H1 (cell line): Measurements from ENCODE around the gene FOXI1. TPM values are rescaled to one million over a fixed set of nuclear protein-coding genes. Genes with fewer than 3 reads are reported as not detected.

Experiments
- CTCF ChIA-PET: fragments of 300-600 bp; sonication (Branson Sonifier 250); formaldehyde crosslinking; loops from one replicate; lab custom pipeline; 2021; ENCODE audit not compliant: partially characterized antibody; lab: Charles Lee
- POLR2A ChIA-PET: fragments of 300-600 bp; sonication (Branson Sonifier 250); formaldehyde crosslinking; loops from one replicate; lab custom pipeline; 2021; ENCODE audit warnings: inconsistent platforms; ENCODE audit not compliant: partially characterized antibody; lab: Charles Lee
- DNase-seq, 2 experiments: peaks; one replicate each; pipeline versions ENCODE4 v3.0.0 to v3.0.0-alpha.2; 2010 to 2022; ENCODE audit warnings: low spot score in 2 of 2, low read depth in 1 of 2, mixed read lengths in 1 of 2
- FAIRE-seq: peaks from 2 replicates; lab custom pipeline; 2011; peaks lifted over from hg19 to GRCh38; lab: Jason Lieb, UNC
- H2AFZ ChIP-seq: 2 replicates; pipeline ENCODE4 v1.8.1; 2012; ENCODE audit warnings: low read length, inconsistent platforms
- H2AK5ac ChIP-seq: 2 replicates; pipeline ENCODE4 v1.6.1; 2013; ENCODE audit warnings: low read depth, low read length
- H2BK120ac ChIP-seq: replicated peaks from 2 replicates; pipeline ENCODE3; 2013; ENCODE audit warnings: low read depth, low read length, inconsistent platforms
- H2BK12ac ChIP-seq: 2 replicates; pipeline ENCODE4 v1.6.1; 2013; ENCODE audit warnings: low read depth, low read length
- H2BK15ac ChIP-seq: 2 replicates; pipeline ENCODE4 v1.6.1; 2013; ENCODE audit warnings: low read length
- H2BK20ac ChIP-seq: 2 replicates; pipeline ENCODE4 v1.6.1; 2013; ENCODE audit warnings: low read length
- H2BK5ac ChIP-seq: 2 replicates; pipeline ENCODE4 v1.6.1; 2013; ENCODE audit warnings: low read depth, low read length
- H3K14ac ChIP-seq: 2 replicates; pipeline ENCODE4 v1.6.1; 2013; ENCODE audit warnings: inconsistent platforms; ENCODE audit not compliant: insufficient read length
- H3K18ac ChIP-seq: 2 replicates; pipeline ENCODE4 v1.6.1; 2013; ENCODE audit warnings: low read length; ENCODE audit errors: extremely low read depth
- H3K23ac ChIP-seq: 2 replicates; pipeline ENCODE4 v1.6.1; 2013; ENCODE audit warnings: inconsistent platforms; ENCODE audit not compliant: insufficient read length
- H3K23me2 ChIP-seq: 2 replicates; pipeline ENCODE4 v1.6.1; 2013; ENCODE audit warnings: low read depth, low read length
- H3K27ac ChIP-seq: 2 replicates; pipeline ENCODE4 v1.6.1; 2011; ENCODE audit warnings: low read depth, low read length, inconsistent platforms
- H3K27me3 ChIP-seq, 4 experiments: replicated peaks in 1 of 4; 1 replicate in 1 of 4; 2 replicates in 3 of 4; pipeline versions ENCODE4 v1.6.1 to v1.8.1; 2011 to 2013; ENCODE audit warnings: low read length in 3 of 4, mild to moderate bottlenecking in 3 of 4, inconsistent platforms in 2 of 4, mixed read lengths in 2 of 4, moderate library complexity in 1 of 4; ENCODE audit not compliant: control insufficient read depth in 3 of 4, insufficient read depth in 3 of 4; ENCODE audit errors: extremely low read depth in 1 of 4
- H3K36me3 ChIP-seq, 4 experiments: 2 replicates each; pipeline versions ENCODE4 v1.6.1 to v1.8.1; 2011 to 2013; ENCODE audit warnings: mild to moderate bottlenecking in 4 of 4, low read length in 3 of 4, moderate library complexity in 2 of 4, control low read depth in 1 of 4, inconsistent platforms in 1 of 4; ENCODE audit not compliant: insufficient read depth in 4 of 4, control insufficient read depth in 2 of 4
- H3K4ac ChIP-seq: replicated peaks from 2 replicates; pipeline ENCODE3; 2013; ENCODE audit warnings: low read length, low read depth, mixed read lengths, inconsistent platforms; ENCODE audit not compliant: insufficient read length
- H3K4me1 ChIP-seq, 4 experiments: replicated peaks in 1 of 4; 1 replicate in 1 of 4; 2 replicates in 3 of 4; pipeline versions ENCODE4 v1.6.1 to v1.8.1; 2011 to 2013; ENCODE audit warnings: low read length in 3 of 4, inconsistent platforms in 2 of 4, mixed read lengths in 1 of 4; ENCODE audit not compliant: insufficient read depth in 4 of 4, control insufficient read depth in 3 of 4
- H3K4me2 ChIP-seq, 2 experiments: 2 replicates each; pipeline versions ENCODE4 v1.6.1 to v1.8.1; 2011 to 2013; ENCODE audit warnings: low read depth in 2 of 2, low read length in 2 of 2, control low read depth in 1 of 2, inconsistent platforms in 1 of 2, mild to moderate bottlenecking in 1 of 2; ENCODE audit not compliant: insufficient read depth in 1 of 2
- H3K4me3 ChIP-seq, 4 experiments: fragments of 200-600, 300-600 bp in 1 of 4; sonication (generic), shearing (Covaris generic), sonication (Bioruptor Twin) in 1 of 4; 2 replicates each; pipeline versions ENCODE4 v1.5.1 to v1.8.1; 2011 to 2016; ENCODE audit warnings: low read length in 4 of 4, low read depth in 3 of 4, control low read depth in 2 of 4, inconsistent platforms in 2 of 4, mild to moderate bottlenecking in 2 of 4, mixed read lengths in 1 of 4, moderate library complexity in 1 of 4; ENCODE audit not compliant: insufficient read depth in 2 of 4; ENCODE audit errors: extremely low read depth in 1 of 4
- H3K56ac ChIP-seq: replicated peaks from 2 replicates; pipeline ENCODE3; 2013; ENCODE audit warnings: low read depth, mild to moderate bottlenecking, mixed read lengths, low read length, inconsistent platforms; ENCODE audit not compliant: insufficient read length
- H3K79me1 ChIP-seq: 2 replicates; pipeline ENCODE4 v1.6.1; 2013; ENCODE audit warnings: low read depth, low read length, control low read depth
- H3K79me2 ChIP-seq, 2 experiments: 2 replicates each; pipeline versions ENCODE4 v1.6.1 to v1.8.1; 2012 to 2013; ENCODE audit warnings: low read length in 2 of 2, mild to moderate bottlenecking in 2 of 2, inconsistent platforms in 1 of 2; ENCODE audit not compliant: insufficient read depth in 2 of 2, control insufficient read depth in 1 of 2
- H3K9ac ChIP-seq, 4 experiments: replicated peaks in 1 of 4; 1 replicate in 1 of 4; 2 replicates in 3 of 4; pipeline versions ENCODE4 v1.6.1 to v1.8.1; 2011 to 2013; ENCODE audit warnings: low read depth in 3 of 4, low read length in 3 of 4, control low read depth in 2 of 4, mild to moderate bottlenecking in 2 of 4, moderate library complexity in 2 of 4, inconsistent platforms in 1 of 4; ENCODE audit errors: extremely low read depth in 1 of 4
- H3K9me3 ChIP-seq, 2 experiments: 2 replicates each; pipeline versions ENCODE4 v1.6.1 to v1.8.1; 2012 to 2013; ENCODE audit warnings: mild to moderate bottlenecking in 2 of 2, moderate library complexity in 2 of 2, control low read depth in 1 of 2, inconsistent platforms in 1 of 2, low read depth in 1 of 2, low read length in 1 of 2, mixed read lengths in 1 of 2; ENCODE audit not compliant: insufficient read depth in 2 of 2
- H4K20me1 ChIP-seq, 2 experiments: replicated peaks in 1 of 2; 2 replicates each; pipeline versions ENCODE3 to v1.8.1; 2011 to 2013; ENCODE audit warnings: inconsistent platforms in 2 of 2, low read length in 2 of 2, mild to moderate bottlenecking in 1 of 2; ENCODE audit not compliant: insufficient read depth in 2 of 2, control insufficient read depth in 1 of 2
- H4K5ac ChIP-seq: 2 replicates; pipeline ENCODE4 v1.6.1; 2013; ENCODE audit warnings: low read length, low read depth, mixed read lengths, inconsistent platforms; ENCODE audit not compliant: insufficient read length
- H4K8ac ChIP-seq: 2 replicates; pipeline ENCODE4 v1.8.0; 2013; ENCODE audit warnings: mild to moderate bottlenecking, moderate library complexity, low read length, inconsistent platforms; ENCODE audit not compliant: insufficient read depth; ENCODE audit errors: extremely low read depth
- H4K91ac ChIP-seq: replicated peaks from 2 replicates; pipeline ENCODE3; 2013; ENCODE audit warnings: low read length, mixed read lengths, inconsistent platforms; ENCODE audit not compliant: insufficient read length
- ATF2 ChIP-seq: IDR thresholded peaks from 2 replicates; pipeline ENCODE4 v1.6.1; 2012; ENCODE audit warnings: low read length, inconsistent platforms
- WGBS, 2 experiments: shearing (Covaris generic) in 1 of 2; methylation state at CpG; one replicate each; pipeline versions ENCODE4 v1.1.6 to v1.1.7; 2013 to 2015; ENCODE audit warnings: low lambda C conversion rate in 2 of 2, mixed read lengths in 2 of 2, inconsistent platforms in 1 of 2, low coverage in 1 of 2, missing lambda C conversion rate in 1 of 2; ENCODE audit not compliant: insufficient replicate concordance in 2 of 2, insufficient coverage in 1 of 2, insufficient read length in 1 of 2; ENCODE audit errors: extremely low coverage in 1 of 2, missing lambda C conversion rate in 1 of 2; 5-methylcytosine and 5-hydroxymethylcytosine counted together
- polyA plus RNA-seq, 7 experiments: library from polyadenylated mRNA; depleted of rRNA in 3 of 7; stranded (reverse) in 5 of 7; unstranded in 2 of 7; fragments of >200 nt in 5 of 7; fragments of 200-250 nt in 2 of 7; gene quantifications; 1 replicate in 5 of 7; 2 replicates in 1 of 7; 4 replicates in 1 of 7; pipeline versions ENCODE4 v1.2.1 to v1.2.3, GENCODE V29; 2011 to 2013; ENCODE audit warnings: missing spikeins in 2 of 7, mixed read lengths in 2 of 7
- total RNA-seq: library from RNA; stranded (reverse); fragmentation: NEBNext Ultra II Directional; extraction: Animal tissue kit (Norgen Biotek cat#: 25700); gene quantifications from 2 replicates; pipeline ENCODE4 v1.2.1, GENCODE V29; 2021

The FOXI1 gene
- total and polyA plus RNA-seq, 2 of the 8 experiments (the other 6 are each of a cell fraction or from before 2014, with no cell fraction given), result not detected

- Histone ChIP-seq H2BK15ac (no peak overlapping the region), H3K4me1 (peaks cover 2 to 17% (median 9%) of the 10 kb centered on the region in 4 experiments), H2AFZ (no peak overlapping the region), H3K56ac (no peak overlapping the region), H3K9ac (no peak overlapping the region), H2BK120ac (no peak overlapping the region), H3K18ac (no peak overlapping the region), H2BK20ac (no peak overlapping the region), H4K8ac (no peak overlapping the region)
- ChIA-PET CTCF (interaction anchor here (1.5 to 16.0 kb wide), 3 partner anchors 10 to 72 kb away, joined by 3 to 217 read pairs (median 19); no protein-coding TSS in a partner anchor), POLR2A (no interaction called here)
- DNase-seq, result no peak
- no peak for TF ChIP-seq ATF2
- TF ChIP-seq, all 59 proteins: peak for 0
- H2BK12ac ChIP-seq, result no peak overlapping the region
- H3K79me2 ChIP-seq, result no peaks in the 10 kb centered on the region
- H3K23ac ChIP-seq, result no peak overlapping the region
- H3K4ac ChIP-seq, result no peak overlapping the region
- H2BK5ac ChIP-seq, result no peak overlapping the region
- no peaks in the 10 kb centered on the region for H4K20me1 ChIP-seq
- H4K91ac ChIP-seq, result no peak overlapping the region
- peaks cover 0 to 5% of the 10 kb centered on the region in 2 experiments; a peak in 1 of 4 replicates for H3K9me3 ChIP-seq
- no peaks in the 10 kb centered on the region for H3K79me1 ChIP-seq
- no peaks in the 10 kb centered on the region for H3K36me3 ChIP-seq
- H3K4me3 ChIP-seq, result no peak overlapping the region
- H4K5ac ChIP-seq, result no peak overlapping the region
- no peak overlapping the region for H2AK5ac ChIP-seq
- FAIRE-seq, result no peak
- no peak overlapping the region for H3K27ac ChIP-seq
- H3K4me2 ChIP-seq, result no peak overlapping the region
- 87% methylated on average over 3 of the region's 3 CpGs; no CpG with 5 or more reads in 1 of the 2 experiments for WGBS, 2 experiments
- no peaks in the 10 kb centered on the region for H3K23me2 ChIP-seq
- peaks cover 0 to 48% (median 21%) of the 10 kb centered on the region in 4 experiments; a peak in 6 of 7 replicates for H3K27me3 ChIP-seq
- no peak overlapping the region for H3K14ac ChIP-seq
Observed at GRCh38 chr5:170110403-170111087, 4.8 kb downstream of the FOXI1 start.
